Measurements from ENCODE around the gene DENND1A.

- no peak for TF ChIP-seq POLR2AphosphoS5 (IDR thresholded peaks at IDR 0.05)
- TF ChIP-seq, protein P1, sequence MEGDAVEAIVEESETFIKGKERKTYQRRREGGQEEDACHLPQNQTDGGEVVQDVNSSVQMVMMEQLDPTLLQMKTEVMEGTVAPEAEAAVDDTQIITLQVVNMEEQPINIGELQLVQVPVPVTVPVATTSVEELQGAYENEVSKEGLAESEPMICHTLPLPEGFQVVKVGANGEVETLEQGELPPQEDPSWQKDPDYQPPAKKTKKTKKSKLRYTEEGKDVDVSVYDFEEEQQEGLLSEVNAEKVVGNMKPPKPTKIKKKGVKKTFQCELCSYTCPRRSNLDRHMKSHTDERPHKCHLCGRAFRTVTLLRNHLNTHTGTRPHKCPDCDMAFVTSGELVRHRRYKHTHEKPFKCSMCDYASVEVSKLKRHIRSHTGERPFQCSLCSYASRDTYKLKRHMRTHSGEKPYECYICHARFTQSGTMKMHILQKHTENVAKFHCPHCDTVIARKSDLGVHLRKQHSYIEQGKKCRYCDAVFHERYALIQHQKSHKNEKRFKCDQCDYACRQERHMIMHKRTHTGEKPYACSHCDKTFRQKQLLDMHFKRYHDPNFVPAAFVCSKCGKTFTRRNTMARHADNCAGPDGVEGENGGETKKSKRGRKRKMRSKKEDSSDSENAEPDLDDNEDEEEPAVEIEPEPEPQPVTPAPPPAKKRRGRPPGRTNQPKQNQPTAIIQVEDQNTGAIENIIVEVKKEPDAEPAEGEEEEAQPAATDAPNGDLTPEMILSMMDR (IDR thresholded peaks at IDR 0.05) = no peak
- TF ChIP-seq EP300 (IDR thresholded peaks at IDR 0.05) = no peak
- TF ChIP-seq POLR2A (IDR thresholded peaks at IDR 0.05) = no peak
Observed at GRCh38 chr9:123631862-123632261, 298.1 kb downstream of the DENND1A start.
